ENCODE measurements around the gene EIF3K. TPM values are rescaled to one million over a fixed set of nuclear protein-coding genes. Genes with fewer than 3 reads are reported as not detected.
A peak's percentile ranks its signal among the peaks of the same experiment; 100 is the strongest.

EIF3K gene
- total RNA-seq, 1 experiment from 2014 or later, result 414 TPM

DNA sequence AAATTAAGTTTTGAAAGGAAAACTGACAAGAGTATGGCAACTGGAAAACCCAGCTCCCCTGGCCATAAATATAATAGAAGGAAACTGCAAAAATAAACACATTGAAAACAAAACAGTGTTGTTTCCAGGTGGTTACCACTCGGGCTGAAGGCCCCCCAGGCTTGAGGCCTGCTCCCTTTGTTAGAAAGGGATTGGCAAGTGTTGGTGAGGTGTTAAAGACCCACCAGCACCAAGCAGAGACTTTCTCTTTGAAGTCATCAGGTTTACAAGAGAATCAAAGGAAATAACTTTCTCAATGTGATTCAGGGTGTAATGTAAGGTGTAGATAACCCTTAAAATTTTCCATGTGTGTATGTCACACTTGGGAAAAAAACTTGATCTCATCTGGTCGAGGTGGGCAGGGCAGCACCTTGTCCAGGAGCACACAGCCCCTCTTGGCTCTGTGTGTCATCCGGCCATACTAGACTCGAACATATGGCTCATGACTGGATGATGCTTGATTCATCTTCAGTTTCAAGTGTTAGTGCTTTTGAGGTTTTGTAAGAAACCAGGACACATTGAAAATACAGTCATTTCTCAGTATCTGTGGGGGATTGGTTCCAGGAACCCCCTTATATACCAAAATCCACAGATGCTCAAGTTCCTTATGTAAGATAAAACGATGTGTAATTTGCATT, 36.3 kb downstream of the EIF3K start:
- no peak for TF ChIP-seq EZH2 (IDR thresholded peaks at IDR 0.05; ENCODE audit: low read length, unreplicated experiment)
- no peak for TF ChIP-seq CTCF (conservative IDR thresholded peaks at IDR 0.05; ENCODE audit: low read depth, low read length)
- TF ChIP-seq EZH2phosphoT487 (IDR thresholded peaks at IDR 0.05; ENCODE audit: borderline replicate concordance, low read length), result no peak
- ATAC-seq (no peak), DNase-seq (no peak)
- ChIA-PET CTCF (interaction anchor here (0.5 kb wide), 1 partner anchor 253 kb away, joined by 3 read pairs; no protein-coding TSS in a partner anchor), POLR2A (ENCODE audit: unreplicated experiment) (no interaction called here)
- H3K9ac ChIP-seq (ENCODE audit: low read length), result no peak overlapping the region
- peaks cover 92% of the 10 kb centered on the region for H3K4me1 ChIP-seq (ENCODE audit: insufficient read depth, low read length)
- H3K27me3 ChIP-seq (ENCODE audit: low read length), result no peaks in the 10 kb centered on the region
- peaks cover 96% of the 10 kb centered on the region for H3K79me2 ChIP-seq (ENCODE audit: low read length)
- no peaks in the 10 kb centered on the region for H3K9me2 ChIP-seq (replicated peaks; ENCODE audit: low read length)
- peak overlapping the region; percentile 99 for H3K27ac ChIP-seq (ENCODE audit: low read length)
- no peaks in the 10 kb centered on the region for H3K9me3 ChIP-seq (ENCODE audit: low read length)
- intact Hi-C loops (cut with micrococcal nuclease), result loop anchor here (10.0 kb wide), 1 partner anchor 50 kb away; no protein-coding TSS in a partner anchor
- peaks cover 45% of the 10 kb centered on the region; the same call in 1 of the 2 replicates for H4K20me1 ChIP-seq (ENCODE audit: low read length)
- no peak overlapping the region; the same call in 1 of the 2 replicates for H3K4me3 ChIP-seq (ENCODE audit: low read length)
- H3K36me3 ChIP-seq (ENCODE audit: low read depth, low read length), result peaks cover 44% of the 10 kb centered on the region
- no TSS peak for BruUV-seq (replicated peaks)
- peaks cover 8% of the 10 kb centered on the region for H3F3A ChIP-seq (ENCODE audit: low read length, unreplicated experiment)
- H3K4me2 ChIP-seq (ENCODE audit: low read length), result peak overlapping the region; percentile 72
- no peak overlapping the region for H2AFZ ChIP-seq (ENCODE audit: low read length)

DNA sequence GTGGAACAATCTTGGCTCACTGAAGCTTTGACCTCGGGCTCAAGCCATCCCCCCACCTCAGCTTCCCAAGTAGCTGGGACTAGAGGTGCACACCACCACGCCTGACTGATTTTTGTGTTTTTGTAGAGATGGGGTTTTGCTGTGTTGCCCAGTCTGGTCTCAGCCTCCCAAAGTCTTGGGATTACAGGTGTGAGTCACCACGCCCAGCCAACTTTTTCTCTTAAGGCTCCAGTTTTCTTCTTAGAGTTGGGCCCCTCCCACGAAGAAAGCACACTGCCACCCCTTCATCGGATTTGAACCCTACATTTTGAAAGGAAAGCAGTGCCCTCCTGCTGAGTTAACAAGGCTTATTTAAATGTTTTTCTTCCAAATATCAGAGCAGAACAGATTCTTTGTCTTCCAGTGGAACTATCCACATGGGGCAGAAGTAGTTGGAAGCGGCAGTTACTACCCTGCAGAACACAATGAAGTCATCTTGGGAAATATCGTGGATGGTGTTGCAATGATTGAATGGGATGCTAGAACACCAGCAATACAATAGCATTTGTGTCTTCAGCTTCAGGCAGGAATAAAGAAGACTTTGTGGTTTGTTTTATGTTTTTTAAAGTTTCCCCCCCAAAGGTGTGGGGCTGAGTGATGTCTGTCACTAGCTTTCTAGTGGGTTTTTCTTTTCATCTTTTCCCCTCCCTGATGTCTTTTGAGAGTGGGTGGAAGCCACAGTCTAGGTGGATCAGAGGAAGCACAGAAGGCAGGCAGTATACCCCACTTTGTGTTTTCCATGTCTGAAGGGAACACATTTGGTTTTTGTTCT, 37.4 kb downstream of the EIF3K start:
- CTCF ChIA-PET, result no interaction called here
- Histone ChIP-seq H3K79me2 (ENCODE audit: low read length) (peaks cover 96% of the 10 kb centered on the region), H3K27me3 (ENCODE audit: low read length) (no peaks in the 10 kb centered on the region), H3K36me3 (ENCODE audit: low read depth, low read length) (peaks cover 53% of the 10 kb centered on the region), H3K27ac (ENCODE audit: low read length) (peak overlapping the region; percentile 99), H3K9me3 (ENCODE audit: low read length) (no peaks in the 10 kb centered on the region), H3K4me1 (ENCODE audit: insufficient read depth, low read length) (peaks cover 97% of the 10 kb centered on the region), H2AFZ (ENCODE audit: low read length) (no peak overlapping the region), H3F3A (ENCODE audit: low read length, unreplicated experiment) (peaks cover 8% of the 10 kb centered on the region), H3K4me2 (ENCODE audit: low read length) (peak overlapping the region; percentile 72), H3K9me2 (replicated peaks; ENCODE audit: low read length) (no peaks in the 10 kb centered on the region), H3K9ac (ENCODE audit: low read length) (peak overlapping the region; percentile 70), H4K20me1 (ENCODE audit: low read length) (peaks cover 40% of the 10 kb centered on the region; the same call in 1 of the 2 replicates), H3K4me3 (ENCODE audit: low read length) (peak overlapping the region; percentile 36; the same call in 1 of the 2 replicates)
- intact Hi-C loops (cut with micrococcal nuclease), result loop anchor here (10.0 kb wide), 1 partner anchor 48 kb away; no protein-coding TSS in a partner anchor
- peak; percentile 32 for DNase-seq
- TF ChIP-seq EZH2phosphoT487 (IDR thresholded peaks at IDR 0.05; ENCODE audit: borderline replicate concordance, low read length) (no peak), EZH2 (IDR thresholded peaks at IDR 0.05; ENCODE audit: low read length, unreplicated experiment) (no peak)
- POLR2A ChIA-PET (ENCODE audit: unreplicated experiment), result interaction anchor here (0.6 to 1.2 kb wide), 2 partner anchors 11 to 38 kb away, joined by 3 to 5 read pairs; partner anchors contain the start of gene EIF3K
- BruUV-seq (replicated peaks), result no TSS peak
- ATAC-seq, result no peak

GRCh38 chr19:38657633-38658222, 38.7 kb downstream of the EIF3K start:
- peak; percentile 94 for DNase-seq
- H3K4me1 ChIP-seq (ENCODE audit: insufficient read depth, low read length), result peaks cover 96% of the 10 kb centered on the region
- H3K4me3 ChIP-seq (ENCODE audit: low read length), result peak overlapping the region; percentile 38
- peaks cover 8% of the 10 kb centered on the region for H3F3A ChIP-seq (ENCODE audit: low read length, unreplicated experiment)
- H3K9me3 ChIP-seq (ENCODE audit: low read length), result no peaks in the 10 kb centered on the region
- intact Hi-C loops (cut with micrococcal nuclease), result loop anchor here (10.0 kb wide), 1 partner anchor 47 kb away; no protein-coding TSS in a partner anchor
- H3K9me2 ChIP-seq (replicated peaks; ENCODE audit: low read length), result no peaks in the 10 kb centered on the region
- ChIA-PET POLR2A (ENCODE audit: unreplicated experiment) (interaction anchor here (1.2 kb wide), 1 partner anchor 10 kb away, joined by 5 read pairs; no protein-coding TSS in a partner anchor), CTCF (no interaction called here)
- peak; percentile 61 for ATAC-seq
- H3K9ac ChIP-seq (ENCODE audit: low read length), result peak overlapping the region; percentile 84
- peaks cover 58% of the 10 kb centered on the region for H3K36me3 ChIP-seq (ENCODE audit: low read depth, low read length)
- BruUV-seq (replicated peaks), result no TSS peak
- H4K20me1 ChIP-seq (ENCODE audit: low read length), result peaks cover 30% of the 10 kb centered on the region; the same call in 1 of the 2 replicates
- H3K4me2 ChIP-seq (ENCODE audit: low read length), result peak overlapping the region; percentile 72
- peaks cover 96% of the 10 kb centered on the region for H3K79me2 ChIP-seq (ENCODE audit: low read length)
- H2AFZ ChIP-seq (ENCODE audit: low read length), result no peak overlapping the region
- no peaks in the 10 kb centered on the region for H3K27me3 ChIP-seq (ENCODE audit: low read length)
- peak overlapping the region; percentile 99 for H3K27ac ChIP-seq (ENCODE audit: low read length)
- no peak for TF ChIP-seq CTCF (conservative IDR thresholded peaks at IDR 0.05; ENCODE audit: low read depth, low read length)

Data from PC-3 (cell line).